Measurements from ENCODE around the gene NSUN3. TPM values are rescaled to one million over a fixed set of nuclear protein-coding genes. Genes with fewer than 3 reads are reported as not detected.

The NSUN3 gene
- total and polyA plus RNA-seq, 2 of the 4 experiments (the other 2 are of a cell fraction) = 4.9 to 6.8 TPM

- WGBS, 2 experiments (ENCODE audit: extremely low coverage in 2 of 2, insufficient read length in 1 of 2) = 17% methylated on average over 1 of the region's 9 CpGs; no CpG with 5 or more reads in 1 of the 2 experiments
- DNase-seq (peak; percentile 4), ATAC-seq (ENCODE audit: low read depth) (no peak)
- BruUV-seq (replicated peaks) = no TSS peak
- Histone ChIP-seq H3K4me1 (ENCODE audit: control insufficient read depth, insufficient read depth, low read length) (no peaks in the 10 kb centered on the region), H3K9me1 (ENCODE audit: insufficient read depth, low read length) (no peaks in the 10 kb centered on the region), H3K27ac (ENCODE audit: insufficient read depth, low read length) (no peak overlapping the region), H3K14ac (replicated peaks; ENCODE audit: low read depth, low read length) (no peak overlapping the region), H2AK9ac (replicated peaks; ENCODE audit: low read depth, low read length, poor library complexity) (no peak overlapping the region), H4K91ac (ENCODE audit: insufficient read depth, low read depth, low read length) (no peak overlapping the region), H3K18ac (ENCODE audit: low read depth, low read length) (no peak overlapping the region), H2BK20ac (ENCODE audit: low read depth, low read length) (no peak overlapping the region), H3K4me3 (ENCODE audit: insufficient read depth, low read depth, low read length) (no peak overlapping the region), H2AFZ (replicated peaks; ENCODE audit: low read length, poor library complexity) (no peak overlapping the region), H3K23ac (ENCODE audit: low read depth, low read length) (no peak overlapping the region), H2BK5ac (ENCODE audit: low read depth, low read length, poor library complexity, severe bottlenecking) (no peak overlapping the region), H3K27me3 (ENCODE audit: control insufficient read depth, insufficient read depth, low read length) (no peaks in the 10 kb centered on the region), H4K5ac (ENCODE audit: low read depth, low read length) (no peak overlapping the region), H4K8ac (ENCODE audit: low read depth in 2 of 2, low read length in 2 of 2) (no peak overlapping the region), H3K36me3 (ENCODE audit: control insufficient read depth, insufficient read depth, low read length) (no peaks in the 10 kb centered on the region), H3K9me3 (ENCODE audit: control insufficient read depth, insufficient read depth, low read length) (no peaks in the 10 kb centered on the region), H2AK5ac (ENCODE audit: low read depth, low read length) (no peak overlapping the region), H3K56ac (ENCODE audit: extremely low read depth, insufficient read depth, low read length) (no peak overlapping the region), H3K79me1 (ENCODE audit: low read depth in 1 of 2, low read length in 2 of 2) (no peaks in the 10 kb centered on the region), H3K4me2 (ENCODE audit: low read depth, low read length) (peak overlapping the region; percentile 40; the same call in 1 of the 2 replicates), H3K9ac (ENCODE audit: low read depth, low read length) (no peak overlapping the region), H2BK15ac (ENCODE audit: low read depth, low read length) (no peak overlapping the region), H4K20me1 (ENCODE audit: insufficient read depth, low read length) (no peaks in the 10 kb centered on the region), H3K4ac (ENCODE audit: low read depth, low read length) (no peak overlapping the region), H2BK120ac (ENCODE audit: low read depth, low read length) (no peak overlapping the region)
- ChIA-PET POLR2A (ENCODE audit: unreplicated experiment) (no interaction called here), CTCF (no interaction called here)
- no peak for TF ChIP-seq NFE2L2 (IDR thresholded peaks at IDR 0.05; ENCODE audit: low read depth, low read length)
- no peak for TF ChIP-seq USF2 (IDR thresholded peaks at IDR 0.05; ENCODE audit: low read depth, low read length)
- TF ChIP-seq CHD1 (IDR thresholded peaks at IDR 0.05; ENCODE audit: low read depth, low read length) = no peak
- no peak for TF ChIP-seq ELK1 (IDR thresholded peaks at IDR 0.05; ENCODE audit: borderline replicate concordance, low read depth, low read length)
- TF ChIP-seq MAZ (IDR thresholded peaks at IDR 0.05; ENCODE audit: borderline replicate concordance, low read depth, low read length) = no peak
- TF ChIP-seq RCOR1 (IDR thresholded peaks at IDR 0.05; ENCODE audit: insufficient replicate concordance, low read length) = no peak
- no peak for TF ChIP-seq SMC3 (IDR thresholded peaks at IDR 0.05; ENCODE audit: low read depth, low read length)
- TF ChIP-seq CTCF (conservative IDR thresholded peaks at IDR 0.05; ENCODE audit: low read depth, low read length) = no peak
- TF ChIP-seq BHLHE40 (IDR thresholded peaks at IDR 0.05; ENCODE audit: low read depth, low read length) = no peak
- TF ChIP-seq MAFK (IDR thresholded peaks at IDR 0.05; ENCODE audit: low read depth, low read length) = no peak
- no peak for TF ChIP-seq FOS (IDR thresholded peaks at IDR 0.05; ENCODE audit: low read depth, low read length)
- no peak for TF ChIP-seq MXI1 (IDR thresholded peaks at IDR 0.05; ENCODE audit: borderline replicate concordance, low read depth, low read length)
- no peak for TF ChIP-seq RFX5 (IDR thresholded peaks at IDR 0.05; ENCODE audit: low read depth, low read length)
- TF ChIP-seq POLR2A (IDR thresholded peaks at IDR 0.05; ENCODE audit: low read depth, low read length) = no peak
- TF ChIP-seq CEBPB (IDR thresholded peaks at IDR 0.05; ENCODE audit: low read depth, low read length) = no peak
- no peak for TF ChIP-seq RAD21 (IDR thresholded peaks at IDR 0.05; ENCODE audit: low read length)
- intact Hi-C loops (cut with micrococcal nuclease) (no loop called here), in situ Hi-C loops (cut with MboI; ENCODE audit: low sequenced_read_pairs) (no loop called here), dilution Hi-C loops (cut with HindIII; ENCODE audit: low sequenced_read_pairs, unreplicated experiment) (no loop called here)
Observed at GRCh38 chr3:94159062-94159828, 96.4 kb downstream of the NSUN3 start.
